ENCODE results near the gene BAIAP2. TPM values are rescaled to one million over a fixed set of nuclear protein-coding genes. Genes with fewer than 3 reads are reported as not detected.
A peak's percentile ranks its signal among the peaks of the same experiment; 100 is the strongest.
"Not testable (repeated sequence)": the region's sequence is repeated elsewhere in the genome, so short reads cannot be mapped to it uniquely, and the experiment has no call there.

BAIAP2 gene
- polyA plus RNA-seq, 1 donor: 13.6 TPM

GRCh38 chr17:81025065-81025740, 9.7 kb upstream of the BAIAP2 start:
- Histone ChIP-seq H3K4me1 (ENCODE audit: control insufficient read depth, insufficient read depth, low read length) (peaks cover 8% of the 10 kb centered on the region), H3K4me3 (ENCODE audit: low read length) (no peak overlapping the region), H3K27ac (ENCODE audit: low read length) (no peak overlapping the region), H3K36me3 (ENCODE audit: control insufficient read depth, insufficient read depth, low read length) (no peaks in the 10 kb centered on the region), H3K9me3 (ENCODE audit: control insufficient read depth, low read depth, low read length) (peaks cover 7% of the 10 kb centered on the region), H3K27me3 (ENCODE audit: control insufficient read depth, insufficient read depth, low read length) (peaks cover 35% of the 10 kb centered on the region)
- WGBS (ENCODE audit: insufficient coverage, low lambda C conversion rate): no CpG with 5 or more reads among the region's 16 CpGs
- DNase-seq: no peak

GRCh38 chr17:81025741-81026129, 9.2 kb upstream of the BAIAP2 start:
- WGBS (ENCODE audit: insufficient coverage, low lambda C conversion rate): 100% methylated on average over 1 of the region's 22 CpGs
- DNase-seq: no peak
- no peak overlapping the region for H3K4me3 ChIP-seq (ENCODE audit: low read length)
- peaks cover 35% of the 10 kb centered on the region for H3K27me3 ChIP-seq (ENCODE audit: control insufficient read depth, insufficient read depth, low read length)
- peaks cover 7% of the 10 kb centered on the region for H3K9me3 ChIP-seq (ENCODE audit: control insufficient read depth, low read depth, low read length)
- no peak overlapping the region for H3K27ac ChIP-seq (ENCODE audit: low read length)
- H3K36me3 ChIP-seq (ENCODE audit: control insufficient read depth, insufficient read depth, low read length): no peaks in the 10 kb centered on the region
- H3K4me1 ChIP-seq (ENCODE audit: control insufficient read depth, insufficient read depth, low read length): peaks cover 6% of the 10 kb centered on the region

- H3K4me3 ChIP-seq (ENCODE audit: low read length): no peak overlapping the region
- DNase-seq: no peak
These were observed 8.5 kb upstream of the BAIAP2 start for GRCh38 chr17:81026266-81027036.

GRCh38 chr17:81027038-81027437, 7.9 kb upstream of the BAIAP2 start:
- no CpG with 5 or more reads among the region's 15 CpGs for WGBS (ENCODE audit: insufficient coverage, low lambda C conversion rate)
- H3K4me3 ChIP-seq (ENCODE audit: low read length): no peak overlapping the region
- no peak overlapping the region for H3K27ac ChIP-seq (ENCODE audit: low read length)
- H3K4me1 ChIP-seq (ENCODE audit: control insufficient read depth, insufficient read depth, low read length): peaks cover 3% of the 10 kb centered on the region
- peaks cover 35% of the 10 kb centered on the region for H3K27me3 ChIP-seq (ENCODE audit: control insufficient read depth, insufficient read depth, low read length)
- H3K36me3 ChIP-seq (ENCODE audit: control insufficient read depth, insufficient read depth, low read length): peaks cover 4% of the 10 kb centered on the region
- DNase-seq: no peak
- H3K9me3 ChIP-seq (ENCODE audit: control insufficient read depth, low read depth, low read length): peaks cover 7% of the 10 kb centered on the region

More at GRCh38 chr17:81026266-81027036, 8.5 kb upstream of the BAIAP2 start:
- Histone ChIP-seq H3K9me3 (ENCODE audit: control insufficient read depth, low read depth, low read length) (peaks cover 7% of the 10 kb centered on the region), H3K27ac (ENCODE audit: low read length) (no peak overlapping the region), H3K27me3 (ENCODE audit: control insufficient read depth, insufficient read depth, low read length) (peaks cover 35% of the 10 kb centered on the region), H3K4me1 (ENCODE audit: control insufficient read depth, insufficient read depth, low read length) (peaks cover 3% of the 10 kb centered on the region), H3K36me3 (ENCODE audit: control insufficient read depth, insufficient read depth, low read length) (peaks cover 2% of the 10 kb centered on the region)
- no CpG with 5 or more reads among the region's 31 CpGs for WGBS (ENCODE audit: insufficient coverage, low lambda C conversion rate)

GRCh38 chr17:81027591-81028505, 7.1 kb upstream of the BAIAP2 start:
- no peak for DNase-seq
- Histone ChIP-seq H3K4me3 (ENCODE audit: low read length) (no peak overlapping the region), H3K4me1 (ENCODE audit: control insufficient read depth, insufficient read depth, low read length) (peaks cover 3% of the 10 kb centered on the region), H3K9me3 (ENCODE audit: control insufficient read depth, low read depth, low read length) (peaks cover 9% of the 10 kb centered on the region), H3K36me3 (ENCODE audit: control insufficient read depth, insufficient read depth, low read length) (peaks cover 12% of the 10 kb centered on the region), H3K27me3 (ENCODE audit: control insufficient read depth, insufficient read depth, low read length) (peaks cover 35% of the 10 kb centered on the region), H3K27ac (ENCODE audit: low read length) (no peak overlapping the region)
- no CpG with 5 or more reads among the region's 37 CpGs for WGBS (ENCODE audit: insufficient coverage, low lambda C conversion rate)

- H3K27me3 ChIP-seq (ENCODE audit: control insufficient read depth, insufficient read depth, low read length): peaks cover 35% of the 10 kb centered on the region
- no peak for DNase-seq
- H3K4me3 ChIP-seq (ENCODE audit: low read length): no peak overlapping the region
- no peak overlapping the region for H3K27ac ChIP-seq (ENCODE audit: low read length)
- WGBS (ENCODE audit: insufficient coverage, low lambda C conversion rate): no CpG with 5 or more reads among the region's 12 CpGs
- H3K4me1 ChIP-seq (ENCODE audit: control insufficient read depth, insufficient read depth, low read length): peaks cover 4% of the 10 kb centered on the region
- peaks cover 9% of the 10 kb centered on the region for H3K9me3 ChIP-seq (ENCODE audit: control insufficient read depth, low read depth, low read length)
- peaks cover 15% of the 10 kb centered on the region for H3K36me3 ChIP-seq (ENCODE audit: control insufficient read depth, insufficient read depth, low read length)
These were observed 6.5 kb upstream of the BAIAP2 start for GRCh38 chr17:81028506-81028858.

GRCh38 chr17:81029859-81030258, 5.1 kb upstream of the BAIAP2 start:
- no peak overlapping the region for H3K4me3 ChIP-seq (ENCODE audit: low read length)
- peaks cover 12% of the 10 kb centered on the region for H3K4me1 ChIP-seq (ENCODE audit: control insufficient read depth, insufficient read depth, low read length)
- WGBS (ENCODE audit: insufficient coverage, low lambda C conversion rate): no CpG with 5 or more reads among the region's 11 CpGs
- peaks cover 15% of the 10 kb centered on the region for H3K36me3 ChIP-seq (ENCODE audit: control insufficient read depth, insufficient read depth, low read length)
- no peak for DNase-seq
- H3K9me3 ChIP-seq (ENCODE audit: control insufficient read depth, low read depth, low read length): peaks cover 9% of the 10 kb centered on the region
- peaks cover 35% of the 10 kb centered on the region for H3K27me3 ChIP-seq (ENCODE audit: control insufficient read depth, insufficient read depth, low read length)
- H3K27ac ChIP-seq (ENCODE audit: low read length): no peak overlapping the region

GRCh38 chr17:81030312-81030711, 4.6 kb upstream of the BAIAP2 start:
- Histone ChIP-seq H3K36me3 (ENCODE audit: control insufficient read depth, insufficient read depth, low read length) (peaks cover 15% of the 10 kb centered on the region), H3K4me1 (ENCODE audit: control insufficient read depth, insufficient read depth, low read length) (peaks cover 12% of the 10 kb centered on the region), H3K27me3 (ENCODE audit: control insufficient read depth, insufficient read depth, low read length) (peaks cover 33% of the 10 kb centered on the region)
- WGBS (ENCODE audit: insufficient coverage, low lambda C conversion rate): no CpG with 5 or more reads among the region's 9 CpGs
- not testable (repeated sequence) for H3K27ac ChIP-seq (ENCODE audit: low read length); H3K4me3 ChIP-seq (ENCODE audit: low read length); H3K9me3 ChIP-seq (ENCODE audit: control insufficient read depth, low read depth, low read length); DNase-seq

GRCh38 chr17:81030741-81031565, 4.0 kb upstream of the BAIAP2 start:
- no peak overlapping the region for H3K4me3 ChIP-seq (ENCODE audit: low read length)
- no peak overlapping the region for H3K27ac ChIP-seq (ENCODE audit: low read length)
- H3K9me3 ChIP-seq (ENCODE audit: control insufficient read depth, low read depth, low read length): peaks cover 9% of the 10 kb centered on the region
- DNase-seq: peak in 1 of 2 donors; percentile 49
- whole genome bisulfite sequencing (ENCODE audit: insufficient coverage, low lambda C conversion rate): no CpG with 5 or more reads among the region's 32 CpGs
- peaks cover 15% of the 10 kb centered on the region for H3K4me1 ChIP-seq (ENCODE audit: control insufficient read depth, insufficient read depth, low read length)
- peaks cover 32% of the 10 kb centered on the region for H3K27me3 ChIP-seq (ENCODE audit: control insufficient read depth, insufficient read depth, low read length)
- H3K36me3 ChIP-seq (ENCODE audit: control insufficient read depth, insufficient read depth, low read length): peaks cover 15% of the 10 kb centered on the region

Data from large intestine (tissue), 3 donors.